HG03521 (cell line): ENCODE data around the gene COL18A1.
"Not testable (repeated sequence)": the region's sequence is repeated elsewhere in the genome, so short reads cannot be mapped to it uniquely, and the experiment has no call there.

Source experiments
- ATAC-seq: cut with Tn5 transposase; IDR thresholded peaks from one replicate; pipeline ENCODE4 v1.9.1; 2021; ENCODE audit warnings: mild to moderate bottlenecking, moderate library complexity; ENCODE audit not compliant: unreplicated experiment

The COL18A1 gene

DNA sequence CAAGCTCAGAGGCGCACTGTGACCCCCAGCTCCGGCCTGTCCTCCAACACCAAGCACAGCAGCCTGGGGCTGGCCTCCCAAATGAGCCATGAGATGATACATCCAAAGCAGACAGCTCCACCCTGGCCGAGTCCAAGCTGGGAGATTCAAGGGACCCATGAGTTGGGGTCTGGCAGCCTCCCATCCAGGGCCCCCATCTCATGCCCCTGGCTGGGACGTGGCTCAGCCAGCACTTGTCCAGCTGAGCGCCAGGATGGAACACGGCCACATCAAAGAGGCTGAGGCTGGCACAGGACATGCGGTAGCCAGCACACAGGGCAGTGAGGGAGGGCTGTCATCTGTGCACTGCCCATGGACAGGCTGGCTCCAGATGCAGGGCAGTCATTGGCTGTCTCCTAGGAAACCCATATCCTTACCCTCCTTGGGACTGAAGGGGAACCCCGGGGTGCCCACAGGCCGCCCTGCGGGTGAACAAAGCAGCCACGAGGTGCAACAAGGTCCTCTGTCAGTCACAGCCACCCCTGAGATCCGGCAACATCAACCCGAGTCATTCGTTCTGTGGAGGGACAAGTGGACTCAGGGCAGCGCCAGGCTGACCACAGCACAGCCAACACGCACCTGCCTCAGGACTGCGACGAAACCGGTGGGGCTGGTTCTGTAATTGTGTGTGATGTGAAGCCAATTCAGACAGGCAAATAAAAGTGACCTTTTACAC lies 108.2 kb downstream of the COL18A1 start:
- ATAC-seq, result no peak

DNA sequence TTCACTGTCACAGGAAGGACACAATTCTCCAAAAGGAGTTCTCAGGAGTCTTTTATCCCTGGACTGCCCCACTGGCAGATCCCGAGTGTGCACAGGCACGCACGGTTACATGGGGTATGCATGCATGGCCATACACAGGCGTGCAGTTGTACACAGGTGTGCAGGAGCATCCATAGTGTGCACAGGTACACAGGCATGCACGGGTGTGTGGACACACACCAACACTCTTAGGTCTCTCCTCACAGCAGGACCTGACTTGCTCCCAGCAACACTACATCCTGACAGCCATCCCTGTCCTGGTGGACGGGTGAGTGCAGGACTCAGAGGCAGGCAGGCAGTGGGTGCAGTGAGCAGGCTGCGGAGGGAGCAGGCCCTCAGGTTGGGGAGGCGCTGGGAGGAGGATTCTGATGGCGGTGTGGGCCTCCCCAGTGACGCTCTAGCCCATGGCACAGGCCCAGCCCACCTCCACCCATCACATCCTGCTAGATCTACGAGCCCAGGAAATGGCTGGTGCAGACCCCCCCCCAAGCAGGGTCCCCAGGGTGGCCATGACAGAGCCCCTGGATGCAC lies 108.9 kb downstream of the COL18A1 start:
- no peak for ATAC-seq

DNA sequence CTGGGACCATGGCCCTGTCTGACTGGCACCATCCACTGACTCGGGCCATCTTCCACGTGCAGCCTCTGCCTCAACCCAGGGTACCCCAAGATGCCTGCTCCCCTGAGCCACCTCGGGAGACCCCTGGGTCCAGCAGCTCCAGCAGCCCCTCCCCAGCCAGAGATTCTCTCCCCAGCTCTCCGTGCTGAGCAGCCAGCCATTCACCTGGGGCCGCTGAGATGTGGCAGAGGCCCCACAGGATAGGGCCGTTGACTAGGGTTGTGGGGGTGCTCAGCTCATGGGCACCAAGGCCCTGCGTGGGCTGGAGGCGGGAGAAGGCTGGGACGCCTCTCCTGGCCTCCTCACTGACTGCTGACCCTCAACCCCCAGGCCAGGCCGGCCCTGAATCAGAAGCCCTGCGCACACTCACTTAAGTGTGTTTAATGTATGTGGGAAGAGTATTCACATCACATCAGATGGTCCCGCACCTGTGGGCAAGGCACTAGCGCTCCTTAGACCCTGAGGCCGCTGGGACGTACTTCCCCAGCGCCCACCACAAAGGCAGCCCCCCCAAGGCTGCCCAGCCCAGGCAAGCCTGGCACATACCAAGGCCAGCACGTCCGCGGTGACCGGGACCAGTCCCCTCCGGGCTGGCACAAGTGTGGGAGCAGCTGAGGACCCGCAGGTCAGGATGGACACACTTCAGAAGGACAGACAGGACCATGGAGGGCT lies 109.5 kb downstream of the COL18A1 start:
- no peak for ATAC-seq

DNA sequence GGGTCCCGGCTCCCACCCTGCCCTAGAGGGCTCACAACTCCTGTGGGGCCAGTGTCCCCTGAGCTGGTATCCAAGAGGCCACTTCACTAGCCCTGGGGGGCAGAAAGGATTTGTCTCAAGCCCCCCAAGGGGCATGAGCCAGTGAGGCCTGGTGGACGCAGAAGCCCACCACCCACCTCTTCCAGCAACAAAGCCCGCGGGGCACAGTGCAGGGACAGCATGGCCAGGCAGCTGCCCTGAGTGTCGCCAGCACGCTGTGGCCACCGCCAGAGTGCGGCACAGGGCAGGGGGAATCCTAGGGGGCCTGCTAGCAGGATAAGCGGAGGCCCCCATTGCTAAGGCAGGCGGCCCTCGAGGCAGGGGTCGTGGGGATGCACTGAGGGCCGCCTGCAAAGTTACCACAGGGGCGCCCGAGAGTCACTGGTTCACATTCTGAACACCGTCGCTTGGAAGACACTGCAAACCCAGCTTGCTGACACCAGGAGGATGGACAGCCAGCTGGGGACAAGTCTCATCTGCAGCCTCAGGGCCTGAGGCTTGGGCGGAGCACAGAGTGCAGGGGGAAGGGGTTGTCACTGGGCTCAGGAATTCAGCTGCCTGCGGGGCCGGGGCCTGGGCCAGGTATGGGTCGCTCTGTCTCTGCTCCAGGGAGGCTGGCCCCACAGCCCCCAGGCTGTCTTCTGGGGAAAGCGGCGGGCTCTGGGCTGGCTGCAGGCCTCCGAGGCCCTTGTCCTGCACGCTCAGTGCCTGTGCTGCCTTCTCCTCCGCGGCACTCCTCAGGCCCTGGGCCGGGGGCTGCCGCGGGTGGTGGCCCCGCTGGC lies 110.5 kb downstream of the COL18A1 start:
- no peak for ATAC-seq

DNA sequence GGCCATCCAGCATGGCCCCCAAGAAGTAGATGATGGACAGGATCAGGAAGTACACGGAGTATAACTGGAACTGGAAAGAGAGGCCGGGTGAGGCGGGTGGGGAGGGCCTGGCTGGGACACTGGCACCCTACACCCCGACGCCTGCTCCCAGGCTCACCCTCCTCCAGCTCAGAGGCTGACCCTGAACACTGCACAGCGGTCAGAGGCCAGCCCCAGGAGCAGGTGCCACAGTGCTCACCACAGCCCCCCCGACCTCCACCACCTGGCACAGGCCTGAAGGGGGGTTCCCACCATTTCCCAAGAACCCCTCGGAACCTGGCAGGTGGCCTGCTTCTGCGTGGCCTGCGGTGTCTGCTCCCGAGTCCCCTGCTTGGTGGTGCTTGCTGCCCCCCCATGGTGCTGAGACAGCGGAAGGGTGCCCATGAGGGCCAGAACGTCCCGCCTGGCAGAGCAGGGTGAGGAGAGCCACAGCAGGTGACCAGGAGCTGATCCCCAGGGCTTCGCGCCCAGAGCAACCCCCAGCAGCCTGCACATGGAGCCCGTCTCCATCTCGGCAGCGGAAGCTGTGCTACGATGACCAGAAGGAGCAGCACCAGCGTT lies 111.2 kb downstream of the COL18A1 start:
- no peak for ATAC-seq

DNA sequence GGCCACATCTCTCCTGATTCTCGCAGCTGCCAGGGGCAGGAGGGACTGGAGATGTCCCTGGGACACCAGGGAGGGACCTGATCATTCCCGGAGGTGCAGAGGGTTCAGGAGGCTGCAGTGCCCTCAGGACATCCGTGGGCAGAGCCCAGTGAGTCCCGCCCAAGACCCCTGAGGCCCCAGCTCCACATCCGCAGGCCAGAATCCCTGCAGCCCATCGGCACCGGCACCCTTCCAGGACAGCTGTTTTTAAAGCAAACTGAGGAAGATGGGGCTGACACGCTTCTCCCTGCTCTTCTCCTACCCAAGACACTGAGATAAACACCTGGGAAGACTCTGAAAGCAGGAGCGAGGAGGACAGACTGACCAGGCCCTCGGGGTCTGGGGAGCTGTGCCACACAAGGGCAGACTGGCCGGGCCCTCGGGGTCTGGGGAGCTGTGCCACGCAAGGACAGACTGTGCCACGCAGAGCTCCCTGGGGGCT lies 111.7 kb downstream of the COL18A1 start:
- no peak for ATAC-seq

DNA sequence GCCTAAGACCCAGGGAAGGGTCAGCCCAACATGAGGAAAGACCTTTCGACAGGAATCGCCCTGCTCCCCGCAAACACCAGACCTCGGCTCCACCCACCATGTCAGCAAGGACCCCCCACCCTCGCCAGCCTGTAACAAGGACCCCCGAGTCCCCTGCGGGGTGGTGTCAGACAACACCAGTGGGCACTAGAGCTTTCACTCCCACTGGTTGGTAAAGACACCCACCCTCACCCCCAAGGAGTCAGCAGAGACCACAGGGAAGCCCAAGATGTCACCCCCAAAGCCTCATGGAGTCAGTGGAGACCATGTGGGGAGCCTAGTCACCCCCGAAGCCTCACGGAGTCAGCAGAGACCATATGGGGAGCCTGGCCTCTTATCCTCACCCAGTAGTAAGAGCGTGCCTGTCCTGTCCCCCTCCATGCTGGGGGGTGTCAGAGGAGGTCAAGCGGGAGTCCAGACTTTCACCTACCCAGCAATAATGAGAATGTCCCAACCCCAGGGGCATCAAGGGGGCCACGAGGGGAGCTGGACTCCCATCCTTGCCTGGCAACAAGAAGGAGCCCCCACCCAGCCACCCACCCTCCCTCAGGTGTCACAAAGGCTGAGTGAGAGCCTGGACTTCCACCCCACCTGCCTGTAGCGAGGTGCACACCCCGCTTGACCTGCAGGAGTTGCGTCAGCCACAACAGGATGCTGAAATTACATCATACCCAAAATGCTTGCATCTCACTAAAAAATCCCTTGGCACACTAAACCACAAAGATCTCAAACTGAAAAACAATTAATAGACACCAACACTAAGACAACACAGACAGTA lies 112.5 kb downstream of the COL18A1 start:
- no peak for ATAC-seq

DNA sequence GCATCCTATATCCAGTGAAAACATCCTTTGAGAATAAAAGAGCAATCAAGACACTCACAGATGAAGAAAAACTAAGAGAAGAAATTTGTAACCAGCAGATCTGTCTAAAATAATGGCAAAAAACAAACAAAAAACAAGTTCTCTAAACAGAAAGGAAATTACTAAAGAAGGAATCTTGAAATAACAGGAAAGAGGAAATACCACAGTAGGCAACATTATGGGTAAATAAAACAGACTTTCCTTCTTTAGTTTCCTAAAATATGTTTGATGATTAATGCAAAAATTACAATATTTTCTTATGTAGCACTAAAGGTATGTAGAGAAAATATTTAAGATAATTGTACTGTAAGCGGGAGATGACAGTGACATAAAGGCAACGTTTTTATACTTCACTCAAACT lies 113.8 kb downstream of the COL18A1 start:
- no peak for ATAC-seq

DNA sequence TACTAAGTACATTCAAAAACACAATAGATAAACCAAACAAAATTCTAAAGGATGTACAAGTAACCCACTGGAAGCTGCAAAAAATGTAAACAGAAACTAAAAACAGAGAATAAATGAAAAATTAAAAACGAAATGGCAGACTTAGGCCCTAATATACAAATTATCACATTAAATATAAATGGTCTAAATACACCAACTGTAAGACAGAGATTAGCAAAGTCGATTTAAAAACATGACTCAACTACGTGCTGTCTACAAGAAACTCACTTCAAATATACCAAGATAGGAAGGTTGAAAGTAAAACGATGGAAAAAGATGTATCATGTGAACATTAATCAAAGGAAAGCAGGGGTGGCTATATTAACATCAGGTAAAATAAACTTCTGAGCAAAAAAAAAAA lies 114.2 kb downstream of the COL18A1 start:
- ATAC-seq, result no peak

DNA sequence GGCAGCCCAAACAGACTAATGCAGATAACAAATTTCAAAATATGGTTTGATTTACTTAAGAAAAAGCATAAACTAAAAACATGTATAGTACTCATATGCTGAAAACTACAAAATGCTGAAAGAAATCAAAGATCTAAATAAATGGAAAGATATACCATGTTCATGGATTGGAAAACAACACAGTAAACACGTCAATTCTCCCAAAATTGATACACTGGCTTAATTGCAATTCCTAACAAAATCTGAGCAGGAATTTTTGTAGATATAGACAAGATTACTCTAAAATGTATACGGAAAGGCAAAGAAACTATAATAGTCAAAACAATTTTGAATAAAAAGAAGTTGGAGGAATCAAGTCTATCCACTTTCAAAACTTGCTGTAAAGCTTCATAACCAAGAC lies 116.3 kb downstream of the COL18A1 start:
- ATAC-seq, result no peak

DNA sequence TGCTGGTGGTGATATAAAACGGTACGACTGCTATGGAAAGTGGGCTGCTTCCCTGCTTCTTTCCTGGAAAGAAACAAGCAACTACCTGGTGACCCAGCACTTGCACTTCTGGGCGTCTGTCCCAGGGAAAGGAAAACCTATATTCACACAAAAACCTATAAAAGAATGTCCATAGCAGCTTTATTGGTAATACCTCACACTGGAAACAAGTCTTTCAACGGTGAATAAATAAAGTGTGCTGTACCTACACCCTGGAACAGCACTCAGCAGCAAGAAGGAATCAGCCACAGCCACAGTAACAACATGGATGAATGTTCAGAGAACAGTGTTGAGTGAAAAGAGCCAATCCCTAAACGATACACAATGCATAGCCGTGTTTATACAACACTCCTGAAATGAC lies 117.4 kb downstream of the COL18A1 start:
- no peak for ATAC-seq

DNA sequence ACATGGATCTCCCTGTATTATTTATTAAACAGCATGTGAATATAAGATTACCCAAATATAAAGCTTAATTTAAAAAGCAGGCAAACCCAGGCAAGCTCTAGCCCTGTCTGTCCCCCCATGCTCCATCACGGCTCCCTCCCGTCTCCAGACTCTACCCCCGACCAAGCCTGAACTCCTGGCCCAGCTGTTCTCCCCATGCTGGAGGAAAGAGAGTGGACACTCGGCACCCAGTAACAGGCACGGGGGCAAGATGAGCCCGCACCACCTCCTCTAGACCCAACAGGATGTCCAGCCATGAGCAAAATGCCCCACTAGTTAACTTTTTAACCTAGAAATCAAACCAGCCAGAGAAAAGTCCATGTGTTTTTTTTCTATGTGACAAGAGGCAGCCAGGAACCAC lies 118.0 kb downstream of the COL18A1 start:
- ATAC-seq, result no peak

DNA sequence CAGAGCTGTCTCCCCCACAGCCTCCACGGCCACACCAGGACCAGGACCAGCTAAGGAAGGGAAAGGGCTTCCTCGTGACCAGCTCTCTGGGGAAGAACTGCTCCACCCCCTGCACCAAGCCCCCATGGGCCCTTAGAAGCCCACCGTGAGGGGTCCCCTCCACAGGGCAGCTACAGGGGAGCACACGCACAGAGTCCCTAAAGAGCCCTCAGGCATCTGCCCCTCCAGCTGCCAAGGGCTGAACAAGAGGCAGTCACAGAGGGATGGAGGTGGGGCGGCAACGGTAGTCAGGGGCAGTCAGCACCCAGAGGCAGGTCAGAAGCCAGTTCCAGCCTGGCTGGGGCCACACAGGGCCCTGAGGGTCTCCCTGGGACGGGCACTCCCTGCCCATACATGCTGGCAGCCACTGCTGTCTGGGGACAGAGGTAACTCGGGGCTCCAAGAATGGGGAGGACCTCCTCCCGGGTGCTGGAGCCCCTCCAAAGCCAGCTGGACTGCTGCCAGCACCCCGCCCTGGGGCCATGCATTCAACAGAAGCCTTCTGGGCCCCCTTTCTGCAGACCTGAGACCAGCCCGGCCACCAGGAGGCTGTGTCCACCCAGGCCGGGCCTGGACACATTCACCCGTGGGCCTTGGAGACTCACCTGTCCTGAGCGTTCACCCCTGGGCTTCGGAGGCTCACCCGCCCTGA lies 118.6 kb downstream of the COL18A1 start:
- no peak for ATAC-seq

DNA sequence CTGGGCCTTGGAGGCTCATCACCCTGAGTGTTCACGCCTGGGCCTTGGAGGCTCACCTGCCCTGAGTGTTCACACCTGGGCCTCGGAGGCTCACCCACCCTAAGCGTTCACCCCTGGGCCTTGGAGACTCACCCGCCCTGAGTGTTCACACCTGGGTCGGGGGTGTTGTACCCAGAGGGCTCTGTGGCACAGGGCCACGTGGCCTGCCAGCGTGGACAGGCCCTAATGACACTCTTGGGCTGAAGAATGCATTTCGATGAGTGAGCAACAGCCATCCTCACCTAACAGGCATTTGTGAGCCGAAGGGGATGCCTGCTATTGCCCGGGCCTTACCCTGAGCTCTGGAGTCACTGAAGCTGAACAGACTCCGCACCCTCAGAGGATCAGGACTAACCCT lies 119.8 kb downstream of the COL18A1 start:
- no peak for ATAC-seq

DNA sequence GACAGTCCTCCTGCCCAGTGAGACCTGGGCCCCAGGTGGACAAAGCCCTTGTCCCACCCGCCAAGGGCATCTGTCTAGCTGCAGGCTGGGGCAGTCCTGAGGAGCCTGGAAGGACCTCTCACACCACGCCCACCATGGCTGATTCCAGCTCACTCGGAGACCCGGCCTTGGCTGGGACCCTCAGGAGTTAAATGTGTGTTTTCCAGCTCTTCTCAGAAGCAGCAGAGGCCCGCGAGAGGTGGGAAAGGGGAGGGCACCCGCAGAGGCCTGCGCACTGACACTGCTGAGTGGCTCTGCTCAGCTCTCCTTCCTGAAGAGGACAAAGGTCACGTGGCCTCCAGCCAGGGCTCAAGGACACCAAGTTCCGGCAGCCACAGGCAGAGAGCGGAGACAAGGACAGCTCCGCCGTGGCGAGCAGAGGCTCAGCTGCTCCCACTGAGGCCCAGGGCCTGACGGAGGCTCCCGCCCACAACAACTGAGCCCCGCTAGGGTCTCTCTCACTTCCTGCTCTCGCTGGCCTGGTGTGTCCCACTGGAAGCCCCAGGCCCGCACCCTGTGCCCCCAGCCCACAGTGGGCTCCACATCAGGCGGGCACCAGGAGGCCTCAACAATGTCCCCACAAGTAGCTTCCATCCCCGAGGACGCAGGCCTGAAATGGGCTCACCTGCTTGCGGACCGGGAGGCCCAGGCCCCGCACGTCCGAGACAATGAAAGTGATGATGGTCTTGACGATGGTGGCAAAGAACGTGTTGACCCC lies 120.4 kb downstream of the COL18A1 start:
- ATAC-seq, result no peak

DNA sequence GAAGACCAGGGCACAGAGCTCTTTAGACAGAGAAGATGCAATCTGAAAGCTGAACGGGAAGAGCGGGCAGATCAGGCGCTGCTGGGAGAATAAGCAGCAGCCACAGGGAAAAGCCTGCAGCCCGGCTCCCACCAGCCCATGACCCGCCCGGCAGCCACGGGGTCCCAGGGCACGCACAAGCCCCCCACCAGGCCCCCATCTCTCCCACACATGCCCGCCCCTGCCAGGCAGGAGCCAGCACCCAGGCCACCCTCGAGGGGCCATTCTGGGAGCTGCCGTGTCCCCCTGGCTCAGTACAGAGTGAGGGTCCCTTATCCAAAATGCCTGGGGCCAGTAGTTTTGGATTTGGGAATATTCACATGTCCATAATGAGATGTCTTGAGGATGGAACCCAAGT lies 120.9 kb downstream of the COL18A1 start:
- ATAC-seq, result no peak

DNA sequence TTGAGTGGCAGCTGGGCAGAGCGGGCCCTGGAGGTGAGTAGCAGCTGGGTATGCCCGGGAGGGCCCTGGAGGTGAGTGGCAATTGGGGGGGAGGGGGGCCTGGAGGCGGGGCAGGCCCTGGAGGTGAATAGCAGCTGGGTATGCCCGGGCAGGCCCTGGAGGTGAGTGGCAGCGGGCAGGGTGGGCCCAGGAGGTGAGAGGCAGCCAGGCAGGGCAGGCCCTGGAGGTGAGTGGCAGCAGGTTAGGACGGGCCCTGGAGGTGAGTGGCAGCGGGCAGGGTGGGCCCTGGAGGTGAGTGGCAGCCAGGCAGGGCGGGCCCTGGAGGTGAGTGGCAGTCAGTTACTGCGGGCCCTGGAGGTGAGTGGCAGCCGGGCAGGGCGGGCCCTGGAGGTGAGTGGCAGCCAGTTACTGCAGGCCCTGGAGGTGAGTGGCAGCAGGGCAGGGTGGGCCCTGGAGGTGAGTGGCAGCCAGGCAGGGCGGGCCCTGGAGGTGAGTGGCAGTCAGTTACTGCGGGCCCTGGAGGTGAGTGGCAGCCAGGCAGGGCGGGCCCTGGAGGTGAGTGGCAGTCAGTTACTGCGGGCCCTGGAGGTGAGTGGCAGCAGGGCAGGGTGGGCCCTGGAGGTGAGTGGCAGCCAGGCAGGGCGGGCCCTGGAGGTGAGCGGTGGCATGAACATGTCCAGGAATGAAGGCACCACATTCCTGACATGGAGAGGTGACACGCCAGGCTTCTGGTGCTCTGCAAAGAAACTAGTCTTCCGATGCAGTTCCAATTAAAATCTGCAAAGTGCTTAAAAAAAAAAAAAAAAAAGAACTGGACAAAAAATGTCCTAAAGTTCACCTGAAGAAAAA lies 122.4 kb downstream of the COL18A1 start:
- ATAC-seq, result not testable (repeated sequence)
